ENCODE measurements around the gene KRTAP1-1. TPM values are rescaled to one million over a fixed set of nuclear protein-coding genes. Genes with fewer than 3 reads are reported as not detected.

Gene KRTAP1-1
- not detected in 2 replicates for total RNA-seq

DNA sequence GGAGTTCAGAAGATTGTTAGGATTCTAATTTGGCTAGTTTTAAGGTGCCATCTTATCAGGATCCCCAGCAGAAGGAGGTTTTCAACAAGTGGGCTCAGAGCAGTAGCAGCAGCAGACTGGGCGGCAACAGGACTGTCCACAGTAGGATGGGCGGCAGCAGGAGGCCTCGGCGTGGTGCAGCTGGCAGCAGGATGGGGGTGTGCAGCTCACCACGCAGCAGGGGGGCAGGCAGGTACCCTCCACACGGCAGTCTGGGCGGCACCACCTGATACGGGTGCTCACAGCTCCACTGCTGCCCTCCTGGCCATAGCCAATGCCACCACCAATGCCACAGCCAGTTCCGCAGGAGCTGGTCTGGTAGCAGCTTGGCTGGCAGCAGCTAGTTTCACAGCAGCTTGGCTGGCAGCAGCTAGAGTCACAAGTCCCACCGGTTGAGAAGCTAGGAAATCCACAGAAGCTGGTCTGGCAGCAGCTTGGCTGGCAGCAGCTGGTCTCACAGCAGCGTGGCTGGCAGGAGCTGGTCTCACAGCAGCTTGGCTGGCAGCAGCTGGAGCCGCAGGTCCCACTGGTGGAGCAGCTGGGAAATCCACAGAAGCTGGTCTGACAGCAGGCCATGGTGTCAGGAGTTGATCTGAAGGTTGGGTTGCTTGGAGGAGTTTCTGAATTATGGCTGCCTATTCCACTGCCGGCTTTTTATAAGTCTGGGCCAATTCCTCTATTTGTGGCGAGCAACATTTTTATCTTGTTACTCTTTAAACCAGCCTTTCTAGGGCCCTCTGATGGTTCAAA is at the start of gene KRTAP1-1:
TSS of gene KRTAP1-1 (minus strand) at position 668 of the 789 bp plus-strand sequence. CDS start at position 615, 53 bp downstream.

DNA sequence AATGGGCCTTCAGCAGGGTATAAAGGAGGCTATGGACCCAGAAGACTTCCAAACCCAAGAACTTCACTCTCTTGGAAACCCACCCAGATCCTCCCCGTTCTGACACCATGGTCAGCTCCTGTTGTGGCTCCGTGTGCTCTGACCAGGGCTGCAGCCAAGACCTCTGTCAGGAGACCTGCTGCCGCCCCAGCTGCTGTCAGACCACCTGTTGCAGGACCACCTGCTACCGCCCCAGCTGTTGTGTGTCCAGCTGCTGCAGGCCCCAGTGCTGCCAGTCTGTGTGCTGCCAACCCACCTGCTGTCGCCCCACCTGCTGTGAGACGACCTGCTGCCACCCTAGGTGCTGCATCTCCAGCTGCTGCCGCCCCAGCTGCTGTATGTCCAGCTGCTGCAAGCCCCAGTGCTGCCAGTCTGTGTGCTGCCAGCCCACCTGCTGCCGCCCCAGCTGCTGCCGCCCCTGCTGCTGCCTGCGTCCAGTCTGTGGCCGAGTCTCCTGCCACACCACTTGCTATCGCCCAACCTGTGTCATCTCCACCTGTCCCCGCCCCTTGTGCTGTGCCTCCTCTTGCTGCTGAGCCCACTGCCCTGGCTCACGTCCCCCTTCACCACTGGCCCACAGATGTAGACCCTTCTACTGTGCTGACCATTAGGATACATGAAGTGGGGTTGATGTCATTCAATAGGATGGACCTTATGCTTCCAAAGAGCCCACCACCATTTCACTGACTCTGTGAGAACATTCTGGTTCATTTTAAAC is 43.0 kb upstream of the KRTAP1-1 start, which contains the start of gene KRTAP4-7:
TSS of gene KRTAP4-7 (plus strand) at position 51 of the 757 bp plus-strand sequence. CDS start at position 108, 57 bp downstream.

GRCh38 chr17:41065829-41066624 is 24.8 kb upstream of the KRTAP1-1 start, which contains the start of gene KRTAP2-4:
TSS of gene KRTAP2-4 (minus strand) at chr17:41065879. CDS start at chr17:41065845, 34 bp downstream.

DNA sequence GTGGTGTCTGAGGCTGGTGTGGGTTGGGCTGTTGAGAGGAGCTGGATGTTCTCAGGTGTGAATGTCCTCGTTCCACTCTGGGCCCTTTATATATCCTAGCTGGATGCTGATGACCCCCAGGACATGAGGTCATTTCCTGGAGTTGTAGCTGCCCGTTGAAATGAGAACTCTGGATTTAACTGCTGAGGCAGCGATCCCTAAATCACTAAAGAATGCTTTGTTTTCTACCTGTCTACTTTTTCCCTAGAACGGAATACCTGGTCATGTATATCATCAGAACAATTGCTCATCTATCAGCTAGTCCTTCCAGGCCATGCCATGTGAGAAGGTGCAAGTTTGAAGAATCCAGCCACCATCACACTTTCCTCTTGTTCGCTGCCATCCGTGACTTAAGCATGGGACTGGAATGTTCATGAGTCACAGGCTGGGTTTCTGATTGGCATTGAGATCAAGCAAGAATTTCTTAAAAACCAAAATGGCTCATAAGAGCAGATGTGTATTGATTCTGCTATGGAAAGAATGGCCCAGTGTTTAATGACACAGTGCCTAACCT is 18.9 kb upstream of the KRTAP1-1 start, which contains the start of gene KRTAP2-3:
TSS of gene KRTAP2-3 (minus strand) at position 63 of the 553 bp plus-strand sequence. CDS start 64 bp downstream, outside the sequence.

DNA sequence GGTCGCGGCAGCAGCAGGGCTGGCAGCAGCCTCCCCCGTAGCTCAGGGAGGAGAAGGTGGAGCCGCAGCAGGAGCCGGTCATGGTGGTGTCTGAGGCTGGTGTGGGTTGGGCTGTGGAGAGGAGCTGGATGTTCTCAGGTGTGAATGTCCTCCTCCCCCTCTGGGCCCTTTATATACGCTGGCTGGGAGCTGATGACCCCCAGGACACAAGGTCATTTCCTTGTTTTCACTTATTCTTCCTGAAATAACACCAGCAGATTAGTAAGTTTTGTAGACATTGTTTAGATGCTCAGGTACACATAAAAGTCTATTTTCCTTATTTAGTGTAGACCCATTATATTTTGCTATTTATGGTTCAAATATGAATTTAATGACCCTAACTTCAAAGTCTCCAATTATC is 13.9 kb upstream of the KRTAP1-1 start, which contains the start of gene KRTAP2-2:
TSS of gene KRTAP2-2 (minus strand) at position 101 of the 400 bp plus-strand sequence. CDS start at position 82, 19 bp downstream.

GRCh38 chr17:41046735-41047465 is 5.7 kb upstream of the KRTAP1-1 start, which contains the start of gene KRTAP2-1:
TSS of gene KRTAP2-1 (minus strand) at chr17:41047316. CDS start at chr17:41047267, 49 bp downstream.

DNA sequence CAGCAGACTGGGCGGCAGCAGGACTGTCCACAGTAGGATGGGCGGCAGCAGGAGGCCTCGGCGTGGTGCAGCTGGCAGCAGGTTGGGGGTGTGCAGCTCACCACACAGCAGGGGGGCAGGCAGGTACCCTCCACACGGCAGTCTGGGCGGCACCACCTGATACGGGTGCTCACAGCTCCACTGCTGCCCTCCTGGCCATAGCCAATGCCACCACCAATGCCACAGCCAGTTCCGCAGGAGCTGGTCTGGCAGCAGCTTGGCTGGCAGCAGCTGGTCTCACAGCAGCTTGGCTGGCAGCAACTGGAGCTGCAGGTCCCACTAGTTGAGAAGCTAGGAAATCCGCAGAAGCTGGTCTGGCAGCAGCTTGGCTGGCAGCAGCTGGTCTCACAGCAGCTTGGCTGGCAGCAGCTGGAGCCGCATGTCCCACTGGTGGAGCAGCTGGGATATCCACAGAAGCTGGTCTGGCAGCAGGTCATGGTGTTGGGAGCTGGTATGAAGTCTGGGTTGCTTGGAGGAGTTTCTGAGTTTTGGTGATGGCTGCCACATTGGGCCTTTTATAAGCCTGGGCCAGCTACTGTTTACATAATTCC is 6.8 kb downstream of the KRTAP1-1 start, which contains the start of gene KRTAP1-3:
TSS of gene KRTAP1-3 (minus strand) at position 529 of the 590 bp plus-strand sequence. CDS start at position 476, 53 bp downstream.

DNA sequence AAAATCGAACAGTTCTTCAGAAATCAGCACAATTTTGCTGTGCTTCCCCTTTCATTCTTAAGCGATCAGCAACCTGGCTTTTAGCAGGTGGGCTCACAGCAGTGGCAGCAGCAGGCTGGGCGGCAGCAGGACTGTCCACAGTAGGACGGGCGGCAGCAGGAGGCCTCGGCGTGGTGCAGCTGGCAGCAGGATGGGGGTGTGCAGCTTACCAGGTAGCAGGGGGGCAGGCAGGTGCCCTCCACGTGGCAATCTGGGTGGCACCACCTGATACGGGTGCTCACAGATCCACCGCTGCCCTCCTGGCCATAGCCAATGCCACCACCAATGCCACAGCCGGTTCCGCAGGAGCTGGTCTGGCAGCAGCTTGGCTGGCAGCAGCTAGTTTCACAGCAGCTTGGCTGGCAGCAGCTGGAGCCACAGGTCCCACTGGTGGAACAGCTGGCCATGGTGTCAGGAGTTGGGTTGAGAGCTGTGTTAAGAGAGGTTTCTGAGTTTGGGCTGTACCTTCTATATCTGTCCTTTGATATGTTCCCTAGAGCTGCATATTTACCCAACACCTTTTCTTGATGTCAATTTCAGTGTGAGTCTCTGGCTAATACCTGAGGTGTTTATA is 11.5 kb downstream of the KRTAP1-1 start, which contains the start of gene KRTAP1-4:
TSS of gene KRTAP1-4 (minus strand) at position 563 of the 613 bp plus-strand sequence. CDS start at position 446, 117 bp downstream.

GRCh38 chr17:41026715-41027471 is 14.4 kb downstream of the KRTAP1-1 start, which contains the start of gene KRTAP1-5:
TSS of gene KRTAP1-5 (minus strand) at chr17:41027208. CDS start at chr17:41027155, 53 bp downstream.

GRCh38 chr17:41008811-41009210 is 32.4 kb downstream of the KRTAP1-1 start, which contains the start of gene KRTAP3-1:
TSS of gene KRTAP3-1 (minus strand) at chr17:41009128. CDS start at chr17:41009074, 54 bp downstream.

GRCh38 chr17:40999563-40999962 is 41.7 kb downstream of the KRTAP1-1 start, which contains the start of gene KRTAP3-2:
TSS of gene KRTAP3-2 (minus strand) at chr17:40999906. CDS start at chr17:40999853, 53 bp downstream.

GRCh38 chr17:40993839-40994238 is 47.4 kb downstream of the KRTAP1-1 start, which contains the start of gene KRTAP3-3:
TSS of gene KRTAP3-3 (minus strand) at chr17:40994164. CDS start at chr17:40994097, 67 bp downstream.

Other genes starting within 250 kb of the KRTAP1-1 start
- gene KRT28, start 241.5 kb downstream of the KRTAP1-1 start, total RNA-seq: not detected in 2 replicates
- 6.1 and 7.8 TPM in 2 replicates for gene KRT10, start 218.8 kb downstream of the KRTAP1-1 start, total RNA-seq
- not detected in 2 replicates for gene KRT12, start 174.2 kb downstream of the KRTAP1-1 start, total RNA-seq
- not detected in 2 replicates for gene KRT20, start 156.2 kb downstream of the KRTAP1-1 start, total RNA-seq
- not detected in 2 replicates for gene KRT23, start 103.8 kb downstream of the KRTAP1-1 start, total RNA-seq
- not detected in 2 replicates for gene KRT39, start 74.5 kb downstream of the KRTAP1-1 start, total RNA-seq
- not detected in 2 replicates for gene KRT40, start 57.1 kb downstream of the KRTAP1-1 start, total RNA-seq
- not detected in 2 replicates for gene KRTAP3-3, start 47.3 kb downstream of the KRTAP1-1 start, total RNA-seq
- gene KRTAP3-2, start 41.5 kb downstream of the KRTAP1-1 start, total RNA-seq: not detected in 2 replicates
- gene KRTAP3-1, start 32.3 kb downstream of the KRTAP1-1 start, total RNA-seq: not detected in 2 replicates
- gene KRTAP1-5, start 14.2 kb downstream of the KRTAP1-1 start, total RNA-seq: under 0.01 and 0.46 TPM in 2 replicates
- gene KRTAP1-4, start 11.3 kb downstream of the KRTAP1-1 start, total RNA-seq: not detected in 2 replicates
- gene KRTAP1-3, start 6.6 kb downstream of the KRTAP1-1 start, total RNA-seq: not detected in 2 replicates
- not detected in 2 replicates for gene KRTAP2-1, start 5.9 kb upstream of the KRTAP1-1 start, total RNA-seq
- not detected in 2 replicates for gene KRTAP2-2, start 13.8 kb upstream of the KRTAP1-1 start, total RNA-seq
- gene KRTAP2-3, start 18.7 kb upstream of the KRTAP1-1 start, total RNA-seq: not detected in 2 replicates
- not detected in 2 replicates for gene KRTAP2-4, start 24.4 kb upstream of the KRTAP1-1 start, total RNA-seq
- not detected in 2 replicates for gene KRTAP4-7, start 42.7 kb upstream of the KRTAP1-1 start, total RNA-seq
- gene KRTAP4-8, start 56.7 kb upstream of the KRTAP1-1 start, total RNA-seq: not detected in 2 replicates
- not detected in 2 replicates for gene KRTAP4-16, start 60.8 kb upstream of the KRTAP1-1 start, total RNA-seq
- not detected in 2 replicates for gene KRTAP4-9, start 63.9 kb upstream of the KRTAP1-1 start, total RNA-seq
- gene KRTAP4-11, start 76.9 kb upstream of the KRTAP1-1 start, total RNA-seq: not detected in 2 replicates
- not detected in 2 replicates for gene KRTAP4-12, start 82.7 kb upstream of the KRTAP1-1 start, total RNA-seq
- not detected in 2 replicates for gene KRTAP4-6, start 99.1 kb upstream of the KRTAP1-1 start, total RNA-seq
- gene KRTAP4-5, start 108.4 kb upstream of the KRTAP1-1 start, total RNA-seq: not detected in 2 replicates
- gene KRTAP4-4, start 119.3 kb upstream of the KRTAP1-1 start, total RNA-seq: not detected in 2 replicates
- not detected in 2 replicates for gene KRTAP4-3, start 126.8 kb upstream of the KRTAP1-1 start, total RNA-seq
- gene KRTAP4-2, start 136.8 kb upstream of the KRTAP1-1 start, total RNA-seq: not detected in 2 replicates
- gene KRTAP4-1, start 143.5 kb upstream of the KRTAP1-1 start, total RNA-seq: not detected in 2 replicates
- not detected in 2 replicates for gene KRTAP9-1, start 148.4 kb upstream of the KRTAP1-1 start, total RNA-seq
- not detected in 2 replicates for gene KRTAP9-2, start 185.2 kb upstream of the KRTAP1-1 start, total RNA-seq
- gene KRTAP9-3, start 191.0 kb upstream of the KRTAP1-1 start, total RNA-seq: not detected in 2 replicates
- gene KRTAP9-8, start 196.5 kb upstream of the KRTAP1-1 start, total RNA-seq: not detected in 2 replicates
- not detected in 2 replicates for gene KRTAP9-4, start 208.2 kb upstream of the KRTAP1-1 start, total RNA-seq
- gene KRTAP9-9, start 213.9 kb upstream of the KRTAP1-1 start, total RNA-seq: not detected in 2 replicates
- not detected in 2 replicates for gene KRTAP9-6, start 223.9 kb upstream of the KRTAP1-1 start, total RNA-seq
- not detected in 2 replicates for gene KRTAP9-7, start 234.2 kb upstream of the KRTAP1-1 start, total RNA-seq